Right lobe of liver (tissue), 4 donors: ENCODE data around the gene SURF6.
"Not testable (repeated sequence)": the region's sequence is repeated elsewhere in the genome, so short reads cannot be mapped to it uniquely, and the experiment has no call there.

Source experiments
- CTCF ChIP-seq, 4 donors: fragments of 200-600 bp in 3 of 4; fragments of 450-650 bp in 1 of 4; IDR thresholded peaks; one replicate each; pipeline versions ENCODE4 v1.5.1 to v1.8.0; 2016 to 2022; ENCODE audit warnings: antibody characterized with exemption in 4 of 4, mild to moderate bottlenecking in 2 of 4
- POLR2A ChIP-seq: fragments of 450-650 bp; IDR thresholded peaks from one replicate; pipeline ENCODE4 v1.6.1; 2017; ENCODE audit warnings: antibody characterized with exemption, mild to moderate bottlenecking
- donor health status: DM: no; HTN: no; CAD: no.
- donor health status: DM: no; HTN: no; CAD: no.
- donor health status: DM: no; HTN: yes; CAD: no.

DNA sequence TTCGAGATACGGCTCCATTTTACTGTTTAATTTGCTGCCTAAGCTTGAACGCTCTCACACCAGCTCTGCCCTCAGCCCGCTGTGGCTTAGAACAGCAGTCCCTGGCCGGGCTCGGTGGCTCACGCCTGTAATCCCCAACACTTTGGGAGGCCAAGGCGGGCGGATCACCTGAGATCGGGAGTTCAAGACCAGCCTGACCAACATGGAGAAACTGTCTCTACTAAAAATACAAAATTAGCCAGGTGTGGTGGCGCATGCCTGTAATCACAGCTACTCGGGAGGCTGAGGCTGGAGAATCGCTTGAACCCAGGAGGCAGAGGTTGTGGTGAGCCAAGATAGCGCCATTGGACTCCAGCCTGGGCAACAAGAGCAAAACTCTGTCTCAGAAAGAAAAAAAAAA lies 41.3 kb upstream of the SURF6 start:
- not testable (repeated sequence) for TF ChIP-seq CTCF (IDR thresholded peaks at IDR 0.05); POLR2A
